Pancreas (tissue), 10 donors: ENCODE results near the gene PDZD2. TPM values are rescaled to one million over a fixed set of nuclear protein-coding genes. Genes with fewer than 3 reads are reported as not detected.

Experiments used
- ATAC-seq, 4 donors: fragments of 200-7000 bp; cut with Tn5 transposase; one replicate each; pipeline versions ENCODE4 v1.8.0 to v1.9.1; 2020; ENCODE audit warnings: mild to moderate bottlenecking in 4 of 4, moderate library complexity in 4 of 4
- DNase-seq, 6 donors: peaks; one replicate each; pipeline ENCODE4 v3.0.0-alpha.2; 2020
- FAIRE-seq: peaks from 2 replicates; lab custom pipeline; 2012; peaks lifted over from hg19 to GRCh38; lab: Jason Lieb, UNC
- H3K27ac ChIP-seq, 4 donors: fragments of 200-600 bp; sonication (generic); 1 replicate in 3 of 4; 2 replicates in 1 of 4; pipeline versions ENCODE4 v1.5.0 to v1.8.0; 2020
- H3K27me3 ChIP-seq, 4 donors: fragments of 200-600 bp; one replicate each; pipeline ENCODE4 v1.8.0; 2021
- H3K36me3 ChIP-seq, 3 donors: fragments of 200-600 bp; sonication (generic) in 1 of 3; one replicate each; pipeline versions ENCODE4 v1.5.0 to v1.8.0; 2020 to 2021
- H3K4me1 ChIP-seq, 3 donors: fragments of 200-600 bp; one replicate each; pipeline ENCODE4 v1.8.0; 2021
- H3K4me3 ChIP-seq, 4 donors: fragments of 200-600 bp; sonication (generic) in 2 of 4; one replicate each; pipeline versions ENCODE4 v1.5.0 to v1.8.0; 2020 to 2021
- H3K9me3 ChIP-seq, 4 donors: fragments of 200-600 bp; one replicate each; pipeline ENCODE4 v1.8.0; 2021
- CTCF ChIP-seq, 4 donors: fragments of 200-600 bp; sonication (generic) in 3 of 4; IDR thresholded peaks; one replicate each; pipeline versions ENCODE4 v1.5.0 to v1.8.0; 2021; ENCODE audit warnings: antibody characterized with exemption in 4 of 4
- WGBS, 2 donors: extraction: QIAGEN DNeasy Blood & Tissue Kit; methylation state at CpG; one replicate each; pipeline ENCODE4 v1.1.7; 2013; 5-methylcytosine and 5-hydroxymethylcytosine counted together
- intact Hi-C, 3 donors: fragments of 100-400 bp; cut with DNase I; formaldehyde crosslinking; loops; one replicate each; pipeline versions ENCODE4 v1.11.1 to v1.14.2; 2022
- polyA plus RNA-seq, 2 donors: library from polyadenylated mRNA; stranded (reverse); fragments of 200-250 nt; gene quantifications; one replicate each; pipeline ENCODE4 v1.2.3, GENCODE V29; 2013
- total RNA-seq, 6 donors: library from RNA; stranded (reverse); fragmentation: NEBNext Ultra II Directional in 4 of 6; extraction: Animal tissue kit (Norgen Biotek cat#: 25700) in 4 of 6; gene quantifications; one replicate each; pipeline versions ENCODE4 v1.2.1 to v1.2.4, GENCODE V29; 2021 to 2023
- donor health status: healthy with polysubstance abuse.
- donor health status: DM: no; HTN: no; CAD: no; lungs with moderate emphysema.
- donor health status: DM: no; HTN: no; CAD: no.
- donor health status: control.
- donor health status: control.
- donor health status: Bipolar disorder and iron deficiency.
- donor health status: DM: yes; HTN: yes; CAD: no.
- donor health status: DM: no; HTN: no; CAD: no.
- donor health status: DM: no; HTN: no; CAD: no.
- donor health status: DM: yes; HTN: yes; CAD: no.

The PDZD2 gene
- total and polyA plus RNA-seq, 8 donors = 1.4 to 4.5 (median 3.3) TPM

- no peak for FAIRE-seq
- Histone ChIP-seq H3K9me3 (no peaks in the 10 kb centered on the region), H3K4me3 (no peak overlapping the region), H3K27ac (no peak overlapping the region), H3K27me3 (no peaks in the 10 kb centered on the region), H3K4me1 (no peaks in the 10 kb centered on the region), H3K36me3 (peaks cover 0 to 17% (median 0%) of the 10 kb centered on the region in 3 donors)
- no peak for ATAC-seq
- intact Hi-C loops = no loop called here
- no peak for TF ChIP-seq CTCF (IDR thresholded peaks at IDR 0.05)
- no peak for DNase-seq
These were observed 493.8 kb downstream of the PDZD2 start for GRCh38 chr5:32132757-32133156.

GRCh38 chr5:32135086-32135485 is 496.2 kb downstream of the PDZD2 start:
- no peak for DNase-seq
- no peak for TF ChIP-seq CTCF (IDR thresholded peaks at IDR 0.05)
- no peak overlapping the region for H3K4me3 ChIP-seq
- intact Hi-C loops = no loop called here
- H3K27me3 ChIP-seq = no peaks in the 10 kb centered on the region
- ATAC-seq = no peak
- H3K36me3 ChIP-seq = peaks cover 0 to 17% (median 0%) of the 10 kb centered on the region in 3 donors
- H3K9me3 ChIP-seq = no peaks in the 10 kb centered on the region
- 92 to 97% methylated on average over 1 of the region's 1 CpG for WGBS, 2 donors
- H3K4me1 ChIP-seq = no peaks in the 10 kb centered on the region
- FAIRE-seq = no peak
- no peak overlapping the region for H3K27ac ChIP-seq

GRCh38 chr5:32136342-32136741 is 497.4 kb downstream of the PDZD2 start:
- WGBS, 2 donors = 80 to 84% methylated on average over 7 of the region's 7 CpGs
- no peak overlapping the region for H3K4me3 ChIP-seq
- TF ChIP-seq CTCF (IDR thresholded peaks at IDR 0.05) = no peak
- FAIRE-seq (no peak), DNase-seq (no peak), ATAC-seq (no peak)
- H3K27me3 ChIP-seq = no peaks in the 10 kb centered on the region
- H3K9me3 ChIP-seq = no peaks in the 10 kb centered on the region
- no peaks in the 10 kb centered on the region for H3K4me1 ChIP-seq
- intact Hi-C loops = no loop called here
- H3K27ac ChIP-seq = no peak overlapping the region
- peaks cover 0 to 17% (median 0%) of the 10 kb centered on the region in 3 donors for H3K36me3 ChIP-seq

- FAIRE-seq (no peak), ATAC-seq (no peak), DNase-seq (no peak)
- H3K27ac ChIP-seq = no peak overlapping the region
- H3K36me3 ChIP-seq = peaks cover 0 to 16% (median 0%) of the 10 kb centered on the region in 3 donors
- no peak overlapping the region for H3K4me3 ChIP-seq
- H3K4me1 ChIP-seq = peaks cover 0 to 6% (median 5%) of the 10 kb centered on the region in 3 donors
- intact Hi-C loops = no loop called here
- no peak for TF ChIP-seq CTCF (IDR thresholded peaks at IDR 0.05)
- no peaks in the 10 kb centered on the region for H3K9me3 ChIP-seq
- 88 to 97% methylated on average over 7 of the region's 7 CpGs for WGBS, 2 donors
- H3K27me3 ChIP-seq = no peaks in the 10 kb centered on the region
These were observed 500.0 kb downstream of the PDZD2 start for GRCh38 chr5:32138839-32139493.

GRCh38 chr5:32143617-32144377 is 504.9 kb downstream of the PDZD2 start:
- Histone ChIP-seq H3K36me3 (no peaks in the 10 kb centered on the region), H3K4me3 (no peak overlapping the region), H3K4me1 (peaks cover 18 to 37% (median 34%) of the 10 kb centered on the region in 3 donors), H3K27ac (no peak overlapping the region), H3K9me3 (no peaks in the 10 kb centered on the region), H3K27me3 (no peaks in the 10 kb centered on the region)
- FAIRE-seq (no peak), ATAC-seq (no peak), DNase-seq (no peak)
- TF ChIP-seq CTCF (IDR thresholded peaks at IDR 0.05) = no peak
- whole genome bisulfite sequencing, 2 donors = 73 to 84% methylated on average over 6 of the region's 6 CpGs
- intact Hi-C loops = no loop called here
